ENCODE data around the gene SELENBP1.

The SELENBP1 gene

DNA sequence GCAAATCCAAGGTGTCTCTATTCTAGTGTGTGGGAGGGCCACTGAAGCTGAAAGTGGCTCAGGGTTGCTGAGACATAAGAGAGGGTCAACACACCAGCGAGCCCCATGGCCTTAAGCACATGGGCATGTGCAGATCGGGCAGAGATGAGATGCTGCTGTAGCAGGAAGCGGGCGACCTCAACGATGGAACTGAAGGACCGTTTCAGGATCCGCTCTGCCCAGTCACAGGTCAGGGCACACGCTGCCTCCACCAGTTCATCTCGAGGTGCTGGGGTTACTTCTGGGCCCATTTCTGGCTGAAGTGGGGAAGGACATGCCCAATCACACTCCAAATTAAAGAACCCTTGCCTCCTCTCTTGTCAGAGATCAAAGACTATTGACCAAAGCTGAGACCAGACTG, 28.9 kb downstream of the SELENBP1 start:
- DNase-seq (ENCODE audit: low spot score), result no peak

DNA sequence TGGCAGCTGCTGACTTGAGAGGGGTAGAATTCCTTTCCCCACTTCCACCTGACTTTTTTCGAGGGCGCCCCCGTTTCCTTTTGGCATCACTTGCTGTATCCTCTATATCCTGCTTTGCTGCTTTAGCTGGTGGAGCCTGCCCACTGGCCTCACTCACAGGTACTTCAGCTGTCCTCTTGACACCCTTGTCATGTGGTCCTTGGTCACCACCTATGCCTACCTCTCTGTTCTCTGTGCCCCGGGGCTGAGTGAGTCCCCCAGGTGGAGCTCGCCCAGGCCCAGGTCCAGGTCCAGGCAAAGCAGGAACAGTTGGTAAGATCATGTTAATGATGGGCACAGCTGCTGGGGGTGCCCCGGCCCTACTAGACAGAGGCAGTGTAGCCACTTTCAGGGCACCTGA, 29.9 kb downstream of the SELENBP1 start:
- no peak for DNase-seq (ENCODE audit: low spot score)

DNA sequence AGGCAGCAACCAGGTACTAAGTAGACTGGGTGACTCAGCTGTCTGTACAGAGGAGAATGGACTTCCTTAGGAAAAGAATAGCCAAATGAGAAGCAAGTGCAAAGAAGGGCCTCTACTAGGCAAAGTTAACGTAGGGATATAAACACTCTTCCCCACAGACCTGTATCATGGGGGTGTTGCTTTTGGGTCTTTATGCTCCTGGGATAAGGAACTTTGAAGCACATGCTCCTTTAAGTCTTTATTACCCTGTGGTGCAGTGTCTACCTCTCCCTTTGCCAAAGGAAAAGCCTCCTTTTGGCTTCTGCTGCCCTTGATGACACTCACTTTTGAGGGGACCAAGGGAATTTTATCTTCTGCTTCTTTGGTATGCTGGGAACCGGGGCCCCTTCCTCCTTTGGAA, 30.5 kb downstream of the SELENBP1 start:
- DNase-seq (ENCODE audit: low spot score), result no peak

DNA sequence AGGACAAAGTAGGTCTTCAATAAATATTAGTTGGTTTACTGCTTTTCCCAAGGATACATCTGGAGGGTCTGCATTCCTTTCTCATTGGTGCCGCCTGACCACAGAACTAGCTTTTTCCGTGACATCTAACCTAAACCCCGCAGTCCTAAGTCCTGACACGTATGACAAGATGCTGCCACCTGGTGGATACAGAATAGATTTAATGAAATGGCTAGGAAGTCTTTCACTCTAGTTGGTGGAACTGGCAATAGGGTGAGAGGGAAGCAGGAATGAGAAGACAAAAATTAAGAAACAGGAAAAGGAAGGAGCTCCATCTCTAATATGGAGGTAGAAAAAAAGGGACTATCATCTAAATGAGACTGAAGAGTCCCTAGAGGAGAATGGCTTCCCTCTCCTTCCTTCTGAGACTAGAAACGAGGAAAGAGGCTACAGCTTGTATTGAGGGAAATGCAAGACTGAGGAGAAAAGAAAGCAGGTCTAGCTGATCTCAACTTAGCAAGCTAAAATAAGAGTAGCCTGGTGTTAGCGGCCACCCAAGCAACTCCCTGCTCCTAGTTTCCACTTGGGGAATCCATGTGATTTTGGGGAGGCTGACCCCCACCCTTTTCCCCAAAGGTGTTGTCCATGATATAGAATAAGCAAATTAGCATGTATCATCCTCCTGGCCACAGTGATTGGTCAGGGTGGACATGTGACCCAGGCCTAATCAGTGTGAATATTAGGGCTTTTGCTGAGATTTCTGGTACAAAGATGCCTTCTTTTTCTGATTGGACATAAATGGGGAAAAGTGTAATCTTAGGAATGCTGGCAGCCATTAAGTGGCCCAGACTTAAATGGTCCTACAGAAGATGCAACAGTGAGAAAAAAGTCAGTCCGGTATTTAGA, 31.4 kb downstream of the SELENBP1 start:
- DNase-seq (ENCODE audit: low spot score), result peak; percentile 69

DNA sequence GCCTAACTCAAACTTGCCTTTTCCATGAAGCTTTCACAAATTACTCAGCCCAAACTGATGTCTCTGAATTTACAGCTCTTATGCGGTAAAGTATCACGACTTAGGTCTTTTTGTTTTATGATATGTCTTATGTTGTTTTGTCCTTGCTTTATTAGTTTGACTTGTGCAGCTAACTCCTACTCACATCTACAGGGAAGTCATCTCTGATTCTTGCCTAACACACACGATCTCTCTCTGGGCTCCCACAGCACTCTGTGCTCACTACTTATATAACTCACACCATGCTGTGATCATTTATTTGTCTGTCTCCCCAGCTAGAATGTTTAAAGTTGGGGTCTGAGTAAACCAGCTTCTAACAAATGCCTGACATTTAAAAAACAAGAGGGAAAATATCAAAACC, 35.9 kb downstream of the SELENBP1 start:
- no peak for DNase-seq (ENCODE audit: low spot score)

DNA sequence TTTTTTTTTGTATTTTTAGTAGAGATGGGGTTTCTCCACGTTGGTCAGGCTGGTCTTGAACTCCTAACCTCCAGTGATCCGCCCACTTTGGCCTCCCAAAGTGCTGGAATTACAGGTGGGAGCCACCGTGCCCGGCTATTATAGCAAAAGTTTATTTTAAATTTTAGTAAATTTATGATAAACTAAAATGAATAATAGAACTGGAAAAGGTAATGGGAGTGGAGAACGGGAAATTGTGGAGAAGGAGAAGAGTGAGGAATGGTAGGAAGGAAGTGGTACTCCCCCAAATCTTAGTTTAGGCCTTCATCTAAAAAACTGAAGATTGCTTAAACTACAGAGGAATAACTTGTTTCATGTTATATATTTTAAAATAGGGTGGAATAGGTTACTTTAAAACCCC, 37.7 kb downstream of the SELENBP1 start:
- DNase-seq (ENCODE audit: low spot score), result no peak

DNA sequence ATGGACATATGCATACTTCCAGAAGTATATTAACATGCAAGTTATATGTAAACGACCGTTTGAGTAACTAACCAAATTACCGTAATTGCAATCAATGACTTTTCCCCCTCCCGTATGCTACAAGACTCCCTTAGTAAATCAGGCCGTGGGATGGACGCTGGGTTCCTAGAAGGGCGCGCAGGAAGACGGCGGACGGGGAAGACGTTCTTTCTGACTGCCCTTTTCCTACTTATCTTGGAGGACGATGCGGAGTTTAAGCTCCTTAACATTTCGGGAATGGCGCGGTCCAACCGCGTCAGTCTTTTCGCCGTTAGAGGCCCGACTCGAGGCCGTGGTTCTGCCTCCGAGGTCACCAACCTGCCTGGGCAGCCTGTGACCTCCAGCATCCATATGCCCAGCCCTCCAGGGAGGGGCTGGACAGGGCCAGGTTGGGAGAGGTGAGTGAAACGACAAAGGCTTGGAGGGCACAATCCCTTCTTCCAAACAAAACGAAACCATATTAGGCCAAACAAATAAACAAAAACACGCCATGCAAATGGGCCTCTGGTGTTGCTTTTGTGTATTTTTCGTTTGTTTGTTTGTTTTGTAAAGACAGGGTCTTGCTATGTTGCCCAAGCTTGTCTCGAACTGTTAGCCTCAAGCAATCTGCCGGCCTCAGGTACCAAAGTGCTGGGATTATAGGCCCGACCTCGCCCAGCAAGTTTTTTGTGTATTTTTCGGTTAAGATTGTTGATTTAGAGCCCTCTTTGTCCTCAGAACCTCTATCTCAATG, 44.4 kb downstream of the SELENBP1 start:
- DNase-seq (ENCODE audit: low spot score), result no peak

DNA sequence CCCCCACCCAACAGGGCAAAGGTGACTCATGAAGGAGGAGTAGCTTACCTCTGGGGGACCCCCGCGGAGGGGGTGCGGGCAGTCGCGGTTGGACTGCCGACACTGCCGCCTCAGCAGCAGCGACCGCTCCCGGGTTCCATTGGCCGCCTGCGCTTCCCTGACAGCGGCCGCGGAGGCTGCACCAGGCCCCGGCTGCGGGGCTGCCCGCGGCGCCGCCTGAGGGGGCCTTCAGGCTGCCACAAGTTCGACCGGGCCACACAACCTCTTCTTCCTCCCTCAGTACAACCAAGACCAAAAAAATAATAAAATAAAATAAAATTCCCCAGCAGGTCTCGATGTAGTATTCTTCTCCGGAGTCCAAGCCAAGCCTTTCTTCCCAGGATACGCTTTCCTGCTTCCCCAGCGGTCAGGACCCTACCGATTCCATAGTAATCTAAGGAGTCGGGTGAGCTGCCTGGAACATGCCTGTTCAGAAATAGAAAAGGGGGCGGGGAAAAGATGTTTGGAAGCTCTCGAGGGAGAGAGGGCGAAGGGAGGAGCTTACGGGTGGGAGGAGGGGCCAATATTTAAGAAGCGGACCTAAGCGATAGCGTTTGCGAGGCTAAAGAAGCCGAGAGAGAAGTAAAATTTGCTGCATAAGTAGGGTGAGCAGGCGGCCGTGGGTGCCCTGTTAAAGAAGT, 45.1 kb downstream of the SELENBP1 start, which contains the start of gene PI4KB:
TSS of gene PI4KB (minus strand) at position 194 of the 680 bp plus-strand sequence. CDS start 10,935 bp downstream, outside the sequence.
- peak; percentile 100 for DNase-seq (ENCODE audit: low spot score)

DNA sequence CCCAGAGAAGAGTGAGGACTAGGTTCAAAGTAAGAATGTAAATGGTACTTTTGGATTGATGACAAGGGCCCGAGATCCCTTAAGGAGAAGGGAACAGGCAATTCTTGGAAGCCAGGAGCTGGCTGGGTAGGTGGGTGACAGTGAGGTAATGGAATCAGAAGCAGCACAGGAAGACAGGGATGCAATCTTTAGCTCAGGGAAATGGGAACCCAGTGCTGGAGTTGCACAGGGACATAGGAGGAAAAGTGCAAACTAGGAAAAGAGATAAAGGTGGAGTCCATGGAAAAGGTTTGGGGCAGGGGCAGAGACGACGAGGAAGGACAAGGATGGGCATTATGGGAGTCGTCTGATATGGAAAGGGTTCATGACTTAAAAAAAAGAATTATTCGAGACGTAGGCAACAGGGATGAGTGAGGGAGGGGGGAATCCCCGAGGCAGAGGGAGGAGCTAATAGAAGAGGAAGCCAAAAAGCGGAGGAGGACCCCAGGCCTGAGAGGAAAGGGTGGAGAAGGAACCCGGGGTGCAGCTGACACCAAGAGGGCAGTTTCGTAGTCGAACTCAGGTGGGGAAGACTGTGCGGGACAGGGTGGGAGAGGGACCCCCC, 45.8 kb downstream of the SELENBP1 start:
- peak; percentile 68 for DNase-seq (ENCODE audit: low spot score)

DNA sequence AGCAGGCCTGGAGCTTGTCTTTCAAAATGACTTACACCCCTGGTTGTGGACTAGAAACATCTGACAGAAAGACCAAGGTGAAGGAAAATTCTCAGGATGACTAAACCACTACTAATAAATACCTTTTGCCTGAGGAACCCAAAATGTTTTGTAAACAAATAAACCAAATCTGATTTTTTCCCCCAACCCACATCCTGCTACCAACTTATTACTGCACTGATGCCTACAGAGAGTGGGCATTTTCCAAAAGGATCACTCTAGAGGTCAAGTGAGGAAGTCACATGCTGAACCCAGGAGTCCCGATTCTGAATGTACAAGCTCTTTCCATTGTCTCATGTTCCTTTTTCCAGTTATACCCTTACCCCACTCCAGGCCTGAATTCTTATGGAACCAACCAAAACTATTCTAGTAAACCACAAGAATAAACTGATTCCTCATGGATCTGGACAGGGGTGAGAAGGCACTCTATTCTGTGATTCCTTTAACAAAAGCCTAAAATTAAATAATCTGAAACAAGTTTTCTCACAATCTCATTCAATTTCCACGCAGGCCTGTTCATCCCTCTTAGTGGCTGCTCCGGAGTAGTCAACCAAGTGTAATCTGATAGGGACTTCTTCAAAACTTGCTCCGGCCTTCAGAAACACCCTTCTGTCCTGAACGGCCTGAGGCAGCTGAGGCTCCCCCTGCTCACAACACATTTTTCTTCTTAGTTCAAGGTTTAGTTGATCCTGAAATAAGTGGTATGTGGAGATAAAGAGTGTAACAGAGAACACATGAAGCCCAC, 46.7 kb downstream of the SELENBP1 start:
- DNase-seq (ENCODE audit: low spot score), result no peak

DNA sequence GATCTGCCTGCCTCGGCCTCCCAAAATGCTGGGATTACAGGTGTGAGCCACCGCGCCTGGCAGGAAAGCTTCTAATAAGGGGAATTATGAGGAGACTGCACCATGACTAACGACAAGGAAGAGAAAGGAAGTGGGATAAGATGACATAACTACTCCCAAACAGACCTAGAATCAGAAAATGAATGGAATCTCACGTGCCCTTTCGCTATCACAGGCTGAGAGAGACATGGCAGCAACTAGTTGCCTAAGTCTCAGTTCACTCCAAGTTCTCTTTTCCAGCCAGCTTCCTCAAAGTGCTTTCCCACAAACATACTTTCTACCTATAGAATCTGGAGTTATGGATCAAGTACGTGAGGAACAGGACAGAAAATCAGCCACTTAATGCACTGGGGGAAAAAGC, 47.3 kb downstream of the SELENBP1 start:
- no peak for DNase-seq (ENCODE audit: low spot score)

DNA sequence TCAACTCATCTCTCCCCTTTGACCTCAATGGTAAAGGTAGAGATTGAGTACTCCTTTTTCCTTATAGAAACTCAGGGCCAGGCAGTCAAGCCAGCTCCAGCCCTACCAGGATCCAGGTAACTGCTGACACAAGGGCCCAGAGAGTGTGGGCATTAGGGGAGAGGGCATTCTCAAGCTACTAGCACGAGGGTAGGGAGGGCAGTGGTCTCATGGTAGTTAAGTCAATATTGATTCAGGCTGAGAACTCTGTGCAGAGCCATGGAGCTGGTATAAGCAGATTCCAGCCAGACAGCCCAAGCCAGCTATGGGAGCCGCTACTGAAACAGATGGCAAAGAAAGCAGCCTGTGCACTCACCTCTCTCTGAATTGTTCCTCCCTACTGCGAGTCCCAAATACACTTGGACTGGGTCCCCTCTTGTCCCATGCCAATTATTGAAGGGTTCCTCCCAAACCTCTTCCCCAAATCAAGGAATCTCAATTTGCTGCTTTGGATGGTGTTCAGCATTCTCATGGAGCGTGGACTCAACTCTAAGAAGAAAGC, 48.0 kb downstream of the SELENBP1 start:
- no peak for DNase-seq (ENCODE audit: low spot score)

DNA sequence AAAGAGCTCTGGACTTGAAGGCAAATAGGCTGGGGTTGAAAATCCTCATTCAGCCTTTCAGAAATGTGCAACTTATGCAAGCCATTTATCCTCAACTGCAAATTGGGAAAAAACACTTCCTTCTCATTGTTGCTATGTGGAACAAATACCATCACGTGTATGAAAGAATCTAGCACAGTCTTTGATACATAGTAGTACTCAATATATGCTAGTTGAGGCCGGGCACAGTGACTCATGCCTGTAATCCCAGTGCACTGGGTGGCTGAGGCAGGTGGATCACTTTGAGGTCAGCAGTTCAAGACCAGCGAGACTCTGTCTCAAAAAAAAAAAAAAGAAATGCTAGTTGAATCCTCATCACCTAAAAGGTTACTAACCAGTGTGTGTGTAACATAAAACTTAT, 53.5 kb downstream of the SELENBP1 start:
- DNase-seq (ENCODE audit: low spot score), result no peak

DNA sequence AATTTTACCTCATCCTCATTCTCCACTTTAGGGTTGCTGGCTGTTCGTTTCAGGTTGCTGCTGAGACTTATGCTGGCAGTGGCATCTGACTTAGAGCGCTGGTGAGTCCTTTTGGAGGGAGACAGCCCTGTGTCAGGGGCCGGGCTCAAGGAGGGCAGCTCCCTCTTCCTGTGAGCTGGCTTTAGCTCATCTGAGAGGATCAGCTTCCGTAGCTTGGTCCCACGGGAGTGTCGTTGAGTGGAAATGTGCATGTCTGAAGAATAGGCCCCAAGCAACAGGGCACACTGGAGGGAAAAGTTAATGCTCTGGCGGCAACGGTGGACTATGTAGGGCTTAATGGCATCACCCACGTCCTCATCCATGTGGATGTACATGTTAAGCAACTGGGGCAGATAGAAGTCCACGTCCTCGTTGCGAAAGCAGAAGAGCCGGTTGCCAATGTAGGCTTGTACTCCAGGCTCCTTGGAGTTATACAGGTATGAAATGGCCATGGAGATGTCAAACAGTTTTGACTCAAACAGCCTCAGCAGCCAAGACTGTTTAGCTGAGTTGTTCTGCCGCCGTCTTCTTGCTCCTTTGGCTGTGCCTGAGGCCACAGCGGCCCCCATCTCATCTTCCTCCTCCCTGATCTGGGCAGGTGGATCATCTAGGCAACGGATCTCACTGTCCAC, 56.8 kb downstream of the SELENBP1 start:
- no peak for DNase-seq (ENCODE audit: low spot score)

Measured in COLO829 (cell line).